HTERT RPE-1 (cell line): ENCODE results near the gene NCSTN.

Experiments used
- in situ Hi-C: fragments of 300-500 bp; cut with MboI; formaldehyde crosslinking; loops from 4 replicates; pipeline ENCODE4 v1.14.3; 2020; ENCODE audit warnings: low sequenced_read_pairs

The NCSTN gene

DNA sequence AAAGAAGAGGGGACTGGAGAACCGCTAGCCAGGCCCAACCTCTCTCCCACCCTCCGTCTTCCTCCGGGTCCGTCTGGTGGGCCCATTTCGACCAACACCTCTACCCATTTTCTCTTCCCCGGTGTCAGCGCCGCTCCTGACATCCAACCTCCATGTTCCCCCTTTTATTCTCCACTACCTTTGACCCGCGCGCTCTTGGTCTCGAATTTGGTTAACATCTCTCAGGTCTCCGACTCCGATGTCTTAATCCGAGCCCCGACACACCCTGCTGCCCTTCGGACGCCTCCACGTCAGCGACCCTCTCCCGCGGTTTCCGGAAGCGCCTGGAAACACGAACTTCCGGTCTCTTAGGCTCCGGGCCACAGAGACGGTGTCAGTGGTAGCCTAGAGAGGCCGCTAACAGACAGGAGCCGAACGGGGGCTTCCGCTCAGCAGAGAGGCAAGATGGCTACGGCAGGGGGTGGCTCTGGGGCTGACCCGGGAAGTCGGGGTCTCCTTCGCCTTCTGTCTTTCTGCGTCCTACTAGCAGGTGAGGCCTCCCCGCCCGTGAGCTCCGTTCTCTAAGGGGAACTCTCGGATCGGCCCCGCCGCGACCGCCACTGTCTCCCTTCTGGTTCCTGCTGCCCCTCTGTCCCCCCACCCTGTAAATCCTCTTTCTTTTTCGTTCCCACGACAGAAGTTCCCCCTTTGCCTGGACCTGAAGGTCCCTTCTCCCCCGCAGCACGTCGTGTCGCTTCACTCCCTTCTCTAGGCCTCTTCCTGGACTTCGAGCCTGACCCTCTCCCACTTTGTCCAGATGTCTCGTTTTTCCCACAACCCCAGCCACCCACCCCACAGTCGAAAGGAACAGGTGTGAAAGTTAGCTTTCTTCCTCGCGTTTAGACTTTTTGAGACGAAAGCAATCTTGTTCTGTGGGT is at the start of gene NCSTN, which contains the start of gene COPA:
NCSTN (plus strand) TSS at position 431 of the 917 bp plus-strand sequence; CDS start at position 445, 14 bp downstream.
COPA (minus strand) TSS at position 298 of the 917 bp plus-strand sequence; CDS start at position 218, 80 bp downstream.
- in situ Hi-C loops: no loop called here

DNA sequence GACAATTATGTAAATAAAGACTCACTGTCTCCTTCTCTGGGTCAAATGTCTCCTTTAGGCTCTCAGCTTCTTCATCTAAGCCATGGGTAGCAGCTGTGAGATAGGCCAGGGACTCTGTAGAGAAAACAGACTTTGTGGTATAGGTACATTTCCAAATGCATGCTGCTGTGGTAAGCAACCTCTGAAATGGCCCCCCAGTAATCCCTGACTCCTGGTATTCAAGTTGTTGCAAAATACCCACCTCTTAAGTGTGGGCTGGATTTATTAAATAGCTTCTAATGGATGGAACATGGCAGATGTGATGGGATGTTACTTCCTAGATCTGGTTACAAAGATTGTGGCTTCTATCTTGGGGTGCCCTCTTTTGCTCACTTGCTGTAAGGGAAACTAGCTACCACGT is 47.1 kb upstream of the NCSTN start:
- in situ Hi-C loops: no loop called here

DNA sequence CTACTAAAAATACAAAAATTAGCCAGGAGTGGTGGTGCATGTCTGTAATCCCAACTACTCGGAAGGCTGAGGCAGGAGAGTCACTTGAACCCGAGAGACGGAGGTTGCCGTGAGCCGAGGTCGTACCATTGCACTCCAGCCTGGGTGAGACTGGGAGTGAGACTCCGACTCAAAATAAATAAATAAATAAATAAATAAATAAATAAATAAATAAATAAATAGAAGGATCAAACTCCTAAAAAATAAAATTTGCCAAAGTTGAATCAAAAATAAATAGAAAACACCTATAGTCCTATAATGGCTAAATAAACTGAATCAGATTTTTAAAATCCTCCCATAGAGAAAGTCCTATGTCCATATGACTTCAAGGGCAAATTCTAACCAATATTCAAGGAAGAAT is 43.0 kb upstream of the NCSTN start:
- in situ Hi-C loops: no loop called here

DNA sequence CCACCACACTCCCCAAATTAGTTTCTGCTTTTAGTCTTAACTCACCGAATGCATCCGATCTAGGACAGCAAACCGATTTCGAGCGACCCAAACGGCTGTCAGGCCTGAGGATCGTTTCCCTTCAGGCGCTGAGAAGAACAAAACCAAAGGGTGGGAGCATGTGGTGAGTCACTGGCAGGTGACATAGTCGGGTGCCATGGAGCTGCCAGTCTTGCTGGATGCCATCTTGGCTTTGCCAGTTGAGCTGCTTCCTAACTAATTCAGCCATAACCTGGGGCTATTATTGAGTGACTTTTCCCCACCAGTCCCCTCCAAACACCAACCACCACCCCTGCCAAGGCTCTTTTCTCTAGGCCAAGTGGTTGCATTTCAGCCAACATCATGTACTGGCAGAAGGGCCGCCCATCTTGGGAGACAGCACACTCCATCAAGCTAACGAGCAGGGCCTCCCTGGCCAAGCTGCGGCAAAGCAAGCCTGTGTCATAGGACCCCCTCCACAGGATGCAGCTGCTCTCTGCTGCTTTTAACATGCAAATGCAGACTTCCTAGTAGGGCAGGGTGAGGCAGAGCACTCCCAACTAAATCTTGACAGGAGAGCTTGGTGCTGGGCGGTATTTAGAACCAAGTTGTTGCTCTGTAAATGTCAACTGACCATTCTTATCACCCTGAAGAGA is 35.9 kb upstream of the NCSTN start:
- in situ Hi-C loops: no loop called here

DNA sequence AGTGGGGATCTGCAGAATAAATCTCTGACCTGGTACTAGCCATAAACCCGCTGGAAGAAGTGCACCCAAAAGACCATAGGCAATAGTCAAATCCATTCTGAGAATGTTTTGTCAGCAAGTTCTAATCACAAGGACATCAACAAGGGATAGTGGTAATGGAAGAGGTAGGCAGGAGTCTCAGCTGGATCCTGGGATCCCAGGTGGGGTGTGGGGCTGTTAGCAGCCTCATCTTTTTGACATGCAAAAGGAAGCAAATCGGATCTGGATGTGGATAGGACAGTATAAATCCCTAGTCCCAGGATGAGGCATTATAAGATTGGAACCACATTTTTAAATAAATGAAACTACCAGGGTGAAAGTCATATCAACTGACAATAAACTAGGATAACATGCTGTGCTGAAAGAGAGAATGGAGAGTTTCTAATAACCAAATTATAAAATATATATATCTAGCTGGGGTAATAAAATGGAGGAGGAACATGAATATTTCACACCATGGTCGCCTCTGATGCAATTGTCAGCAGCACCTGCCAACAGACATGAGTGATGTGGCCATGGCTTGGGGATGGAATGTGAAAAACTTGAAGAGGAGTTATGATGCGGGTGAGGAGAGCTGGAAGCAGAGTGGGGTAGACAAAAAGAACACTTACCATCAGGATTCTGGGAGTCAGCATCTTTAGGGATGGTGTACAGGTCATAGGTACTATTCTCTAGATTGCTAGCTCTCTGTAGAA is 34.6 kb upstream of the NCSTN start:
- in situ Hi-C loops: no loop called here

DNA sequence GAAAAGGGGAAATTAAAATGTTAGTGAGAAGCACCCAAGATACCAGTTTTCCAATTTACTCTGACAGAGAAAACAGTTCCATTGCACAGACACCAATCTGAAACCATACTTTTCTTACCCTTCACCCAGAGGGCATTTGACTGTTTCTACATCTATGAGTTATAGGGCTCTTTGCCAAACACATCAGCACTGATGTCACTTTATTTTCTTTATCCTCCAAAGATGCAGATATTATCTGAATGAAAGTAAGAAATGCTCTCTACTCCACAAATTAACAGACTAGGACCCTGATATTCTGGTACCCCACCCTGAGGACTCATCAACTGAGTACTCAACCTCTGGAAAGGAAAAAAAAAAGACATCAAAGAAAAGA is 34.0 kb upstream of the NCSTN start:
- in situ Hi-C loops: no loop called here

DNA sequence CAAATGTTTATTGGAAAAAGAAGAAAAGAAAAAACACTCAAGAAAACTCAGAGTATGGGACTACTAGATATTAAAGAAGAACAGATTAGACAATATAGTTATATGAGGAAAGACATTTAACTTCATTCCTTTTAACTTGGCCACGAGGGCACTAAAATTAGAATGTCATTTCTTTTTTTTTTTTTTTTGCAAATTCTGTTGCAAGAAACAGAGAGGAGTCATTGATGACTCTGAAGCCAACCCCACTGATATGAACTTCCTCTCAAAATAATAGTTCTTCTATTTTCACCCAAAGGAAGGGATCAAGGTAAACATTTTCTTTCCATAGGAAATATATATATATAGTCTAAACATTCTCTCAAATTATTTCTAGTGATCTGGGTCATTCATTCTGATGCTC is 33.6 kb upstream of the NCSTN start:
- in situ Hi-C loops: no loop called here

DNA sequence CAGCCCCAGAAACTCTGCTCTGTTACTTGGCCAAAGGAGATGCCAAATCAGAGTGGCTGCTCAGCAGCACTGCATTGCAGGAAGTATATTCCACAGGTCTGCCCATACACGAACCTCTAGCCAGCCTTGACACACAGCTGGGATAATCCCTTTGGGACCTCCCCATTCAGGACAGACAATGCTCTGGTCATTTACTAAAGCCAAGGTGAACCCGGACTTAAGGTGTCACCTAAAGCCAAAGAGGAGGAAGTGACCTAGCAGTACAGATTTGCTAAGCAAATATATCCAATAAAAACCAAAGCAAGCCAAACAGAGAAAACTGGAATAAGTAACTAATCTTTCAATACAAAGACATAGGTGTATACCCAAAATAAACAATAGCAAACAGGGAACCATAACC is 27.8 kb upstream of the NCSTN start:
- in situ Hi-C loops: no loop called here

DNA sequence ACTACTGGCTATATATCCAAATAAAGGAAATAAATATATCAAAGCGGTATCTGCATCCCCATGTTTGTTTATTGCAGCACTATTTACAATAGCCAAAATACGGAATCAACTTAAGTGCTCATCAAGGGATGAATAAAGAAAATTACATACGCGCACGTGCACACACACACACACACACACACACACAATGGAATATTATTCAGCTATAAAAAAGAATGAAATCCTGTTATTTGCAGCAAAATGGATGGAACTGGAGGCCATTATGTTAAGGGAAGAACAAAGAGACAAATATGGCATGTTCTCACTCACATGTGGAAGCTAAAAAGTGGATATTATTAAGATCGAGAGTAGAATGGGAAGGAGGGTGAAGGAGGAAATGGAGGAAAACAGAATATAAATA is 20.4 kb upstream of the NCSTN start:
- in situ Hi-C loops: no loop called here

DNA sequence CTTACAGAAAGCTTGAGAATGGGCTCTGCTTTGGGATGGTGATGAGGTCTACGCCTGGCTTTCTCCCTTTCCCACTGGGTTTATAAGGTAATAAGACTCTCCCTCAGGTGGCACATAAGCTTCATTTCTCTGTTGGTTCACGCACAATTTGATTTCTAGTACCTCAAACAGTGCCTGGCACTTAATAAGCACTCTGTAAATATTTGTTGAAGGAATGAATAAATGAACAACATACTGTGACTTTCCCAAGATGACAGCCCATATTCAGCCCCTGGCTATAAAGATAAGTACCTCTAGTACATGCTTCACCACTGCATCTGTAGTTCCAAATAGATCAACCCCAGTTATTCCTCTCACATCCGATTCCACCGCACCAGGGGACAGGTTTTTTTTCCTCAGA is 17.9 kb upstream of the NCSTN start:
- in situ Hi-C loops: no loop called here

DNA sequence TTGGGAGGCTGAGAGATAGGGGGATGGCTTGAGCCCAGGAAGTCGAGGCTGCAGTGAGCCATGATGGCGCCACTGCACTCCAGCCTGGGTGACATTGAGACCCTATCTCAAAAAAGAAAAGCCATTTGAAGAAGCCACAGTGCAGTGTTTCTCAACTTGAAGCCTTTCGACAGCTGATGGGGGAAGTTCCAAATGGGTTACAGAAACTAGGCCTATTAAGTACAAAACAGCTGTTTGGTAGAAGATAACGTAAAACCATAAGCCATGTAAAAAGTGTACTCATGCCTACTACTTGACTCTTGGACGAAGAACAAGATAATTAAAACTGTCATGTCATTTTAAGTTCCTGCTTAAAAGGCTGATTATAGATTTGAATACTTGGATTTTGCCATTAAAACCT is 16.8 kb upstream of the NCSTN start:
- in situ Hi-C loops: no loop called here

DNA sequence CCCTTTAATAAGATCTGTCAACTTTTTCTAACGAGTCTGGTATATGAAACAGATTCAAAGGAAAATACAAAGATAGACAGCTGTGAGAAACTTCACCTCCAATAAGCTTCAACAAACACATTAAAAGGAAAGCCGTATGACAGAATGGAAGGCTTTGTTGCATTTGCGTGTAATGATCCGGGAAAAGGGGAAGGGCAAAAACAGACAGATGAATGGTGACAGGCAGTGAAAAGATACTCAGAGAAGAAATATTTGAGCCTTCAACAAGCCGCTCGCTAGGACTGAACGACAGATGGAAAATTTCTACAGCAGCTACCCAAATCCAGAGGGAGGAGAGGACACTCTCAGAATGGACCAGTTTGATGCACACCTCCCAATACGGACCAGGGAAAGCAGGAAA is 15.0 kb upstream of the NCSTN start:
- in situ Hi-C loops: no loop called here

DNA sequence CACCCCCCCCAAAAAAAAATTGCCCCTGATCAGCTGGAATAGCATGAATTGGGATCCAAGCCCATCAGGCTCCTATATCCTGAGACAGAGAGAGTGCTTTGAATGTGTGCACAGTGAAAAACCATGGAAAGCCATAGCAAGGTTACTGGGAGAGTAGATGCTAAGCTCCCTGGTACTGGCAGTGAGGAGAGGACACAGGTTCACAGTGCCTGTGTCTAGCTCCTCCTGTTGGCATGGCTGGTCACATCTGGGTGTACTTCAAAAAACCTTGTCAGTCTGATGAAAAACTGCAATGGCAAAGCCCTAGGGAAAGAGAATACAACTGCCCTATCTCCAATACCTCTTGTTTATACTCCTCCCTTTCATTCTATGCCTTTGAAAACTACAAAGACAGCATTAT is 13.1 kb upstream of the NCSTN start:
- in situ Hi-C loops: no loop called here

DNA sequence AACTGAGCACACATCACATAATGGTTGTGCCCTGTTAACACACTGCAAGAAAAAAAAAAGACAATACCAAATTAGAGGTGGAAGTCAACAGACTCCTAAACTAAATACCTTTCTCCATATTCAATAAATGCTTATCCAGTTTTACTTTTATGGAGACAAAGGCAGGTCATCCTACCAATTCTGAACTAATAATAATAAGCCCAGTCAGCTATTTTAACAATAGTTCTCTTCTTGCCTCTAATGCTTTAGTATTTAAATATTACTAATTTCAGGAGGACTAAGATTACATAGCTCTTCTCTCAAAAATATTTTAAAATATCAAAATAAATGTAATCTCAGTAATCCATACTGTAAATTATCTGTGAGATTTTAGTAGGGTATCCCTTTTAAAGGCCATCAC is 10.7 kb upstream of the NCSTN start:
- in situ Hi-C loops: no loop called here

DNA sequence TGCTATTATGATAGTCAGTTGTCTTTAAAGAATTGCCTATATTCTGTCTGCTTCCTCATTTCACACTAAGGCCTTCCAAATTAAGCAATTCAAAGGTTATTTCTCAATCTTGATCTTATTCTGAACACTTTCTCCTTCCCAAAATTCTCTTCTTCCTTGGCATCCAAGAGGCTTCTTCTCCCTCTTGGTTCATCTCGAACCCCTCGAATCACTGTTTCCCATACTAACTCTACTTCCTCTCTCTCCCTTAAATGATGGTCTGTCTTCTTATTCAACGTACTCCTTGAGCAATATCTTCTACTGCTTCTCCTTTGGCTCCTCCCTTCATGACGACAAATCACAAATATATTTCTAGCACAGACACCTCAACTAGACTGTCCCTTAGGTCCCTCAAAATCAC is 4.6 kb upstream of the NCSTN start:
- in situ Hi-C loops: no loop called here

DNA sequence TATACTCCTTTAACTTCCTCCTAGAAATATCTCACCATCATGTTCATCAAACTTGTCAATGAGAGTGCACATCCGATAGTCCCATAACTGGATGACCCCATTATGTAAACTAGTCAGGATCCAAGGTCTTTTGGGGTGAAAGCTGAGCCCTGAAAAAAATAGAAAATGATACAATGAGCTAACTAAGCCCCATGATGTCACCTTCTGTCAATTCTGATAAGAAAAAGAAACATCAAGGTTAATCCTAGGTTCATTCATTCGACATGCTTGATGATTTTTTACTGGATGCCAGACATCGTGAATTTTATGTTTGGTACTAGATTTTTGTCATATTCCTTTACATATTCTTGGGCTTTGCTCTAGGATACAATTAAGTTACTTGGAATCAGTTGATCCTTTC is 3.0 kb upstream of the NCSTN start:
- in situ Hi-C loops: no loop called here

DNA sequence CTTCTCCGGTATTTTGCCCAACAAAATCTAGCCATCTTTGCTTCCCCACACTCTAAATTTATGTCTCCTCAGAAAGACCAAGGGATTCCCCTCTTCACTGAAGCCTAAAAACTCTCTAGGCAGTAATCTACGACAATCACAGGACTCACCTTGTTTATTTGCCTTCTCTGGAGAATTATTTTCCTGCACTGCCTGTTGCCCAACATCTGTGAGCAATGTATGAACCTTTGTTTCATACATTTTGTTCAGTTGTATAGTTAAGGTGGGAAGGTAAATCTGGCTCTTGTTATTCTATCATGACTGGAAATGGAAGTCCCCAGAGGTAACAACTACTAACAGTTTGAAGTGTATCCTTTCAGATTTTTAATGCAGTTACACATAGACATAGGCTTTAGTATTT is 2.3 kb upstream of the NCSTN start:
- in situ Hi-C loops: no loop called here

DNA sequence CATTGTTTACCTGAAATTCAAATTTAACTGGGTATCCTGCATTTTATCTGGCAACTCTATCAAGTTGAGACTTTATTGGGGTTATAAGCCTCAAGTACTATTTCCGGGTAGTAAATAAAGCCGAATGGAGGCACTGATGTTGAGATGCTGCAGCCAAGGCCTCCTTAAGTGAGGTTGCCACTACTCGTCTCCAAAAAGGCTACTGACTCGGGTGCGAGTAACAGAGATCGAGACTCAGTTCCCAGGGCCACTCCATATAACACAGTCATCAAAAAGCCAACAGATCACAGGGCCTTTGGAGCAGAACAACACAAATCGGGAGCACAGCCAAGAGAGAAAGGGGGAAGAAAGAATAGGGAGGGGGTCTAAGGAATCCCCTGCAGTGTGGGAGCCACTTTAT is 657 bp upstream of the NCSTN start:
- in situ Hi-C loops: no loop called here

DNA sequence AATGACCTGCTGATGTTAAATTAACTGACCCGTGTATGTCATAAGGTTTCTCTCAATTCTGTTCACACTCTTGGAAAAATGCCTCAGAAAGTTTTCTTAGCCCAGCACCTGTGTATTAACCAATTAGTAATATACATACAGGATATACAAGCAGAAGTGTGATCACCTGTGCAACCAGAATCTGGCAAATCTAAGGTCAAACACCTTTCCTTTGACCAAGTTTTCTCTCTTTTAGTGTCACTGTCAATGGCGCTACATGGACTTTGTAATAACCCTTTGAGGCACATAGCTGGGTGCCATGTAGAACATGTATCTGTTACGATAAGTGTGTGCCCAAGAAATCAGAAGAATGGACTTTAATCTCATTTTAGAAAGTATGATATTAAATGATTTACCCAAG is 1.1 kb downstream of the NCSTN start:
- in situ Hi-C loops: no loop called here

DNA sequence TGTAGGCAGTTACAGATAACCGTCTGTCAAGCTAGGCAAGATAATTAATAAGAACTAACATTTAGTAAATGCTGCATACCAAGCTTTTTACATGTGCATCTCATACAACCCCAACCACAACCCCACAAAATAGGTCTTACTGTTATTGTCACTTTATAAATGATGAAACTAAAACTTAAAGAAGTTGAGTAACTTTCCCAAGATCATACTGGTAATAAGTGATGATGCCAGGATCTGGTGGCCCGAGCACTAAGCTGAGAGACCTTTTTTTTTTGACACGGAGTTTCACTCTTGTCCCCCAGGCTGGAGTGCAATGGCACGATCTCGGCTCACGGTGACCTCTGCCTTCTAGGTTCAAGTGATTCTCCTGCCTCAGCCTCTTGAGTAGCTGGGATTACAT is 1.8 kb downstream of the NCSTN start:
- in situ Hi-C loops: no loop called here

DNA sequence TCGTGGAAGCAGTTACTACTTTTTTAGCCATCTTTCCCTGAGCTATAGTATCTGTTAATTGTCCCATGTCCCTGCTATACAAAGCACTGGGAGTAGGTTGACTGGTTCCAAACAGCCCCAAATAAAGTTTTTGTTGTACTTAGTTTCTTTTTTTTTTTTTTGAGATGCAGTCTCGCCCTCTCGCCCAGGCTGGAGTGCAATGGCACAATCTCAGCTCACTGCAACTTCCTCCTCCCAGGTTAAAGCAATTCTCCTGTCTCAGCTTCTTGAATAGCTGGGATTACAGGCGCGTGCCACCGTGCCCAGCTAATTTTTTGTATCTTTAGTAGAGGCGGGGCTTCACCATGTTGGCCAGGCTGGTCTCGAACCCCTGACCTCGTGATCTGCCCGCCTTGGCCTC is 3.3 kb downstream of the NCSTN start:
- in situ Hi-C loops: no loop called here

DNA sequence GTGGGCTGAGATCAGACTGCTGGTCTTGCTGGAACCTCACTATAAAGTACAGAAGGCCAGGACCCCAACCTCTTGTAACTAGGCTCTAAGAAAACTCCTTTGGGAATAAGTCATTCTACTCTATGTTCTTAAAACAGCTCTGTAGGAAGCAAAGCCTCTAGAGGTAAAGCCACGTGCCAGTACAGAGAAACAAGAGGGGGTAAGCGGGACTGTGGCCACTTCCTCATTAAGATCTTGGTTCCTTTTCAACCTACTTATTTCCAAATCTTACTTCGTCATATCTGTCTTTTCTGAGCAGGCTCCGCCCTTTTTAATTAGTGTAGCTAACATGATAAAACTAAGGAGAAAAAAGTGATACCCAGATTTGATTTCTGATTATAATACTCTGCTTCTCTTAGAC is 3.8 kb downstream of the NCSTN start:
- in situ Hi-C loops: no loop called here
